Raji (cell line): ENCODE data around the gene SLC17A3.

Experiments
- POLR2A ChIP-seq: IDR thresholded peaks from 2 replicates; pipeline ENCODE4 v1.6.1; 2011; ENCODE audit warnings: low read depth, low read length, control low read depth; ENCODE audit not compliant: insufficient read depth

SLC17A3 gene

GRCh38 chr6:25872814-25873213, 1.2 kb downstream of the SLC17A3 start:
- TF ChIP-seq POLR2A: no peak

- no peak for TF ChIP-seq POLR2A
These were observed 4.2 kb downstream of the SLC17A3 start for GRCh38 chr6:25869840-25870239.

GRCh38 chr6:25868436-25869183, 5.4 kb downstream of the SLC17A3 start:
- no peak for TF ChIP-seq POLR2A

GRCh38 chr6:25866011-25866410, 8.0 kb downstream of the SLC17A3 start:
- no peak for TF ChIP-seq POLR2A

- TF ChIP-seq POLR2A: no peak
These were observed 10.7 kb downstream of the SLC17A3 start for GRCh38 chr6:25863360-25863759.

GRCh38 chr6:25862199-25862598, 11.8 kb downstream of the SLC17A3 start:
- no peak for TF ChIP-seq POLR2A

- TF ChIP-seq POLR2A: no peak
These were observed 21.3 kb downstream of the SLC17A3 start for GRCh38 chr6:25852756-25853155.

- no peak for TF ChIP-seq POLR2A
These were observed 22.1 kb downstream of the SLC17A3 start for GRCh38 chr6:25851961-25852360.

GRCh38 chr6:25844518-25844917, 29.5 kb downstream of the SLC17A3 start:
- TF ChIP-seq POLR2A: no peak

GRCh38 chr6:25842526-25842925, 31.5 kb downstream of the SLC17A3 start:
- TF ChIP-seq POLR2A: no peak

GRCh38 chr6:25835442-25836283, 38.4 kb downstream of the SLC17A3 start:
- TF ChIP-seq POLR2A: no peak

- TF ChIP-seq POLR2A: no peak
These were observed 39.1 kb downstream of the SLC17A3 start for GRCh38 chr6:25834950-25835349.

- no peak for TF ChIP-seq POLR2A
These were observed 40.9 kb downstream of the SLC17A3 start for GRCh38 chr6:25833136-25833535.

GRCh38 chr6:25832670-25833069, 41.4 kb downstream of the SLC17A3 start:
- TF ChIP-seq POLR2A: no peak

GRCh38 chr6:25832307-25832662, 41.8 kb downstream of the SLC17A3 start:
- no peak for TF ChIP-seq POLR2A

- no peak for TF ChIP-seq POLR2A
These were observed 42.3 kb downstream of the SLC17A3 start, which contains the start of gene SLC17A1 for GRCh38 chr6:25831532-25832306. SLC17A1 (minus strand) TSS chr6:25832052; CDS start chr6:25830557, 1,495 bp downstream.

- TF ChIP-seq POLR2A: no peak
These were observed 43.6 kb downstream of the SLC17A3 start for GRCh38 chr6:25830458-25830857.
